Measurements from ENCODE around the gene DUSP14. TPM values are rescaled to one million over a fixed set of nuclear protein-coding genes. Genes with fewer than 3 reads are reported as not detected.

DUSP14 gene
- total RNA-seq, 4 donors from 2014 or later: 76.5 to 133 (median 115) TPM

GRCh38 chr17:37480427-37480826 lies 9.3 kb upstream of the DUSP14 start:
- WGBS, 2 donors: 65 to 69% methylated on average over 2 of the region's 2 CpGs
- TF ChIP-seq CTCF (IDR thresholded peaks at IDR 0.05) (no peak), POLR2A (IDR thresholded peaks at IDR 0.05) (no peak)
- intact Hi-C loops (cut with DNase I; ENCODE audit: low total_unique reads): no loop called here
- no peak overlapping the region for H3K4me3 ChIP-seq (ENCODE audit: low read depth, poor library complexity, severe bottlenecking)
- DNase-seq (ENCODE audit: low spot score in 2 of 2): no peak

GRCh38 chr17:37481001-37481665 lies 8.6 kb upstream of the DUSP14 start:
- TF ChIP-seq CTCF (IDR thresholded peaks at IDR 0.05): no peak
- TF ChIP-seq POLR2A (IDR thresholded peaks at IDR 0.05): no peak
- 50 to 51% methylated on average over 9 of the region's 9 CpGs for WGBS, 2 donors
- intact Hi-C loops (cut with DNase I; ENCODE audit: low total_unique reads): no loop called here
- H3K4me3 ChIP-seq (ENCODE audit: low read depth, poor library complexity, severe bottlenecking): no peak overlapping the region
- no peak for DNase-seq (ENCODE audit: low spot score in 2 of 2)

GRCh38 chr17:37483311-37484039 lies 6.2 kb upstream of the DUSP14 start:
- no peak for DNase-seq (ENCODE audit: low spot score in 2 of 2)
- 29 to 34% methylated on average over 5 of the region's 5 CpGs for WGBS, 2 donors
- TF ChIP-seq POLR2A (IDR thresholded peaks at IDR 0.05) (no peak), CTCF (IDR thresholded peaks at IDR 0.05) (no peak)
- intact Hi-C loops (cut with DNase I; ENCODE audit: low total_unique reads): no loop called here
- no peak overlapping the region for H3K4me3 ChIP-seq (ENCODE audit: low read depth, poor library complexity, severe bottlenecking)

- intact Hi-C loops (cut with DNase I; ENCODE audit: low total_unique reads): no loop called here
- DNase-seq (ENCODE audit: low spot score in 2 of 2): no peak
- no peak for TF ChIP-seq POLR2A (IDR thresholded peaks at IDR 0.05)
- no peak overlapping the region for H3K4me3 ChIP-seq (ENCODE audit: low read depth, poor library complexity, severe bottlenecking)
- 49 to 62% methylated on average over 1 of the region's 1 CpG for WGBS, 2 donors
Measured at GRCh38 chr17:37485938-37486570, 3.6 kb upstream of the DUSP14 start.

- intact Hi-C loops (cut with DNase I; ENCODE audit: low total_unique reads): no loop called here
- TF ChIP-seq CTCF (IDR thresholded peaks at IDR 0.05): no peak
- TF ChIP-seq POLR2A (IDR thresholded peaks at IDR 0.05): no peak
- H3K4me3 ChIP-seq (ENCODE audit: low read depth, poor library complexity, severe bottlenecking): no peak overlapping the region
- WGBS, 2 donors: 18 to 19% methylated on average over 7 of the region's 7 CpGs
- no peak for DNase-seq (ENCODE audit: low spot score in 2 of 2)
Measured at GRCh38 chr17:37488009-37488604, 1.6 kb upstream of the DUSP14 start.
